Gastroesophageal sphincter (tissue), 3 donors: ENCODE results near the gene ASB16.
A peak's percentile ranks its signal among the peaks of the same experiment; 100 is the strongest.

Experiments
- POLR2A ChIP-seq, 2 donors: fragments of 450-650 bp; IDR thresholded peaks; one replicate each; pipeline ENCODE4 v1.6.1; 2017; ENCODE audit warnings: antibody characterized with exemption in 2 of 2, mild to moderate bottlenecking in 2 of 2, moderate library complexity in 1 of 2
- POLR2AphosphoS5 ChIP-seq: sonication (generic); formaldehyde crosslinking; IDR thresholded peaks from one replicate; pipeline ENCODE4 v1.6.1; 2017; ENCODE audit warnings: antibody characterized with exemption
- TF ChIP-seq, protein P1 (sequence below), 4 experiments: fragments of 200-600 bp in 2 of 4; fragments of 450-650 bp in 2 of 4; sonication (generic) in 1 of 4; IDR thresholded peaks; one replicate each; pipeline ENCODE4 v1.5.1; 2017 to 2019; ENCODE audit warnings: antibody characterized with exemption in 4 of 4, mild to moderate bottlenecking in 2 of 4, moderate library complexity in 2 of 4

DNA sequence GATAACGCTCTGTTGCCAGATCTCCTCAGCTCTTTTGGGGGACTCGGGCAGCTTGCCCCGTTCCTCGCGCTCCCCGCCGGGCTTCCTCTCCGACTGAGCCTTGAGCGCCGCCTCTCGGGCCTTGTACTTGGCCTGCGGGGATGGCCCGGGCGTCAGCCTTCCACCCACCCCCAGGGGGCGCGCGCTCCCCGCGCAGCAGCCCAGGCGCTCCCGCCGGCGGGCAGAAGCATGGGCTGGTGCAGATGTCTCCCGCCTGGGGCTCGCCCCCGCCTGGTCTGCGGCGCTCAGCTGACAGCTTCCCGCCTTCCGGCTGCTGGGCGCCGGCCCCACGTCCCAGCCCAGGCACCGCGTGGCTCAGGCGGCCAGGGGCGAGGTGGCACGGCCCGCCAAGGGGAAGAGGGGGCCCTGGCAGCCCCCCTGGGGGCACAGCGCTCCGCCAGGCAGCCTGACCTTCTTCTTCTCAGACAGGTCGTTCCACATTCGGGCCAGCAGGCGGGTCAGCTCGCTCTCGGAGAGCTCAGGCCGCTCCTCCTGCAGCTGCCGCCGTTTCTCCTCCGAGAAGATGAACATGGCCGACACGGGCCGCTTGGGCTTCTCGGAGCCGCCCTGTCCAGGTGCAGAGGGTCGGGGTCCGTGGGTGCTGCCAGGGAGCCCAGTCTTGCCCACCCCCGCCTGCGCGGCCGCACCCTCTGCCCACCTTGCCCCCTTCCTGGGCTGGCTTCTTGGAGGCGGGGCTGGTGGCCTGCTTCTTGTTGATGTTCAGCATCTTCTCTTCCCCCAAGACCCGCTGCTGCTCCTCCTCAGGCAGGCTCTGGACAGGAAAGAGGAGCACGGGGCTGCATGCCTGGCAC is 40.1 kb downstream of the ASB16 start:
- TF ChIP-seq POLR2A (IDR thresholded peaks at IDR 0.05), result no peak
- TF ChIP-seq, protein P1, sequence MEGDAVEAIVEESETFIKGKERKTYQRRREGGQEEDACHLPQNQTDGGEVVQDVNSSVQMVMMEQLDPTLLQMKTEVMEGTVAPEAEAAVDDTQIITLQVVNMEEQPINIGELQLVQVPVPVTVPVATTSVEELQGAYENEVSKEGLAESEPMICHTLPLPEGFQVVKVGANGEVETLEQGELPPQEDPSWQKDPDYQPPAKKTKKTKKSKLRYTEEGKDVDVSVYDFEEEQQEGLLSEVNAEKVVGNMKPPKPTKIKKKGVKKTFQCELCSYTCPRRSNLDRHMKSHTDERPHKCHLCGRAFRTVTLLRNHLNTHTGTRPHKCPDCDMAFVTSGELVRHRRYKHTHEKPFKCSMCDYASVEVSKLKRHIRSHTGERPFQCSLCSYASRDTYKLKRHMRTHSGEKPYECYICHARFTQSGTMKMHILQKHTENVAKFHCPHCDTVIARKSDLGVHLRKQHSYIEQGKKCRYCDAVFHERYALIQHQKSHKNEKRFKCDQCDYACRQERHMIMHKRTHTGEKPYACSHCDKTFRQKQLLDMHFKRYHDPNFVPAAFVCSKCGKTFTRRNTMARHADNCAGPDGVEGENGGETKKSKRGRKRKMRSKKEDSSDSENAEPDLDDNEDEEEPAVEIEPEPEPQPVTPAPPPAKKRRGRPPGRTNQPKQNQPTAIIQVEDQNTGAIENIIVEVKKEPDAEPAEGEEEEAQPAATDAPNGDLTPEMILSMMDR (IDR thresholded peaks at IDR 0.05), result peak; percentile 99 to 100 (median 100)
- TF ChIP-seq POLR2AphosphoS5, result peak; percentile 54
